ENCODE results near the gene KISS1R.

Gene KISS1R

GRCh38 chr19:940591-941291 is 23.6 kb downstream of the KISS1R start:
- DNase-seq, result peak; percentile 82

GRCh38 chr19:941292-942132 is 24.4 kb downstream of the KISS1R start:
- no peak for DNase-seq

GRCh38 chr19:942133-942645 is 25.1 kb downstream of the KISS1R start:
- DNase-seq, result no peak

GRCh38 chr19:943551-944170 is 26.5 kb downstream of the KISS1R start:
- DNase-seq, result no peak

GRCh38 chr19:944171-944567 is 27.0 kb downstream of the KISS1R start:
- DNase-seq, result no peak

- DNase-seq, result no peak
Measured at GRCh38 chr19:944663-945241, 27.6 kb downstream of the KISS1R start.

GRCh38 chr19:945401-946252 is 28.5 kb downstream of the KISS1R start:
- DNase-seq, result no peak

GRCh38 chr19:947090-947706 is 30.1 kb downstream of the KISS1R start:
- DNase-seq, result no peak

- no peak for DNase-seq
Measured at GRCh38 chr19:947707-948539, 30.8 kb downstream of the KISS1R start.

- DNase-seq, result no peak
Measured at GRCh38 chr19:948842-949496, 31.8 kb downstream of the KISS1R start.

GRCh38 chr19:950352-951066 is 33.4 kb downstream of the KISS1R start:
- DNase-seq, result no peak

GRCh38 chr19:952049-952679 is 35.0 kb downstream of the KISS1R start:
- DNase-seq, result no peak

- DNase-seq, result no peak
Measured at GRCh38 chr19:952680-953444, 35.7 kb downstream of the KISS1R start.

GRCh38 chr19:953445-954271 is 36.5 kb downstream of the KISS1R start:
- DNase-seq, result no peak

- no peak for DNase-seq
Measured at GRCh38 chr19:954272-954671, 37.1 kb downstream of the KISS1R start.

- DNase-seq, result no peak
Measured at GRCh38 chr19:954672-955494, 37.8 kb downstream of the KISS1R start.
